Endometrium (tissue), 2 donors: ENCODE measurements around the gene LGALS7B.
"Not testable (repeated sequence)": the region's sequence is repeated elsewhere in the genome, so short reads cannot be mapped to it uniquely, and the experiment has no call there.

Experiments
- FAIRE-seq: peaks from 2 replicates; lab custom pipeline; 2012; peaks lifted over from hg19 to GRCh38; lab: Jason Lieb, UNC
- donor health status: control.
- donor health status: control.

The LGALS7B gene

GRCh38 chr19:38797781-38798180, 8.8 kb downstream of the LGALS7B start:
- FAIRE-seq, result not testable (repeated sequence)

DNA sequence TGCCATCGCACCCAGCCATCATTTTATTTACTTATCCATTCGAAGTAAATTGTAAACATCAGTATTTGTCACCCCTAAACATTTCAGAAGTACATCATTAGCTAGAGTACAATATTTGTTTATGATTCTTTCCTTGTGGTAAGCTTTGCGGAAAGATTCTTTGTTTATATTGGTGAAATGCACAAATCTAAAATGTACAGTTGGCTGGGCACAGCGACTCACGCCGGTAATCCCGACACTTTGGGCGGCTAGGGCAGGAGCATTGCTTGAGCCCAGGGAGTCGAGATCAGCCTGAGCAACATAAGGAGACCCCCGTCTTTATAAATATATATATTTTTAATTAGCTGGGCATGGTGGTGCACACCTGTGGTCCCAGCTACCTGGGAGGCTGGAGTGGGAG, 10.1 kb downstream of the LGALS7B start:
- FAIRE-seq, result no peak

GRCh38 chr19:38800577-38801347, 11.8 kb downstream of the LGALS7B start:
- no peak for FAIRE-seq

- no peak for FAIRE-seq
Observed at GRCh38 chr19:38801359-38802095, 12.5 kb downstream of the LGALS7B start.

DNA sequence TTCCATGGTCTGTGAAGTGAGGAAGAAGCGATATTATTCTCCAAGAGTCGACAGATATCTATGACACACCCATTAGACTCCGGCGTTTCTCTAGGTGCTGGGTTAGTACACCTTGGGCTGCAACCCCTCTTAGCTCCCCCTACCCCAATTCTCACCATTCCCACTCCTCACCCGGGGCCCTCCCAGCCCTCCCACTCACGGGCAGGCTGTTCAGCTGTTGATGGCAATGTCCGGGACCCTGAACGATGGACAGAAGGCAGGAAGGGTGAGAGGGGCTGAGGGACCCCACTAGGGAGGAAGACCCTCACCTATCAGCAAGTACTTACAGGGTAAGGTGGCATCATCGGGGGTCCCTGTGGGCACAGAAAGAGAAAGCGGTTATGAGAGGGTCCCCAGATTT, 14.5 kb downstream of the LGALS7B start:
- FAIRE-seq, result no peak

GRCh38 chr19:38805180-38805579, 16.2 kb downstream of the LGALS7B start:
- FAIRE-seq, result no peak

- no peak for FAIRE-seq
Observed at GRCh38 chr19:38806371-38806770, 17.4 kb downstream of the LGALS7B start.

DNA sequence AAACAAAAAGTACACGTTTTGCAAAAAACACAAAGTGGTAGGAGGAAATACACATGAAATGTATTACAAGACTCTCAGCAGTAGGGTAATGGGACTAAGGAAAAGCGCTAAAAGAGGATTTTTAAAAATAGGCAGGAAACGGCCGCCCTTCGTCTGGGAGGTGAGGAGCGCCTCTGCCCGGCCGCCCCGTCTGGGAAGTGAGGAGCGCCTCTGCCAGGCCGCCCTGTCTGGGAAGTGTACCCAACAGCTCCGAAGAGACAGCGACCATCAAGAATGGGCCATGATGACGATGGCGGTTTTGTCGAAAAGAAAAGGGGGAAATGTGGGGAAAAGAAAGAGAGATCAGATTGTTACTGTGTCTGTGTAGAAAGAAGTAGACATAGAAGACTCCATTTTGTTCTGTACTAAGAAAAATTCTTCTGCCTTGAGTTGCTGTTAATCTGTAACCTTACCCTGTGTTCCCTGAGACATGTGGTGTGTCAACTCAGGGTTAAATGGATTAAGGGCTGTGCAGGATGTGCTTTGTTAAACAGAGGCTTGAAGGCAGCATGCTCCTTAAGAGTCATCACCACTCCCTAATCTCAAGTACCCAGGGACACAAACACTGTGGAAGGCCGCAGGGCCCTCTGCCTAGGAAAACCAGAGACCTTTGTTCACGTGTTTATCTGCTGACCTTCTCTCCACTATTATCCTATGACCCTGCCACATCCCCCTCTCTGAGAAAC, 18.5 kb downstream of the LGALS7B start:
- not testable (repeated sequence) for FAIRE-seq

DNA sequence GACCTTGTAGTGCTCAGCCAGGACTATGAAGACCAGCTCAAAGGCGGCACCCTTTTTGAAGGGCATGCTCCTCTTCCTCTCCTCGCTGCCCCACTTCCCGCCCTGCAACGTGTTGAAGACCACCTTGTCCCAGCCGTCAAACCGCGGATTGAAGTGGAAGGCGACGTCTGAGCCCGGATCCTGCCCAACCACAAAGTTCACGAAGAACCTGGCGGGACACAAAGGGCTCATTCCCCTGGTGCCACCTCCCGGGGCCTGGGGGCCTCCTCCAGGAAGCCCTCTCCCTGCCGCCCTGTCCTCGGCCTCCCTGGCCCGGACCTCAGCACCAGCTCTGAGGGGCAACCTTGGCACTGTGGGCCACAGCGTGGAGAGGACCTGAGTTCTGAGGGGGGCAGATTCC, 19.7 kb downstream of the LGALS7B start:
- no peak for FAIRE-seq

- FAIRE-seq, result no peak
Observed at GRCh38 chr19:38809592-38810252, 20.7 kb downstream of the LGALS7B start.

- no peak for FAIRE-seq
Observed at GRCh38 chr19:38812009-38812840, 23.2 kb downstream of the LGALS7B start.

GRCh38 chr19:38812841-38813320, 23.9 kb downstream of the LGALS7B start, which contains the start of gene LGALS4:
Gene LGALS4, minus strand, starts transcription at chr19:38812945. Its CDS starts 59 bp downstream, at chr19:38812886.
- no peak for FAIRE-seq

GRCh38 chr19:38813323-38813722, 24.3 kb downstream of the LGALS7B start:
- no peak for FAIRE-seq

DNA sequence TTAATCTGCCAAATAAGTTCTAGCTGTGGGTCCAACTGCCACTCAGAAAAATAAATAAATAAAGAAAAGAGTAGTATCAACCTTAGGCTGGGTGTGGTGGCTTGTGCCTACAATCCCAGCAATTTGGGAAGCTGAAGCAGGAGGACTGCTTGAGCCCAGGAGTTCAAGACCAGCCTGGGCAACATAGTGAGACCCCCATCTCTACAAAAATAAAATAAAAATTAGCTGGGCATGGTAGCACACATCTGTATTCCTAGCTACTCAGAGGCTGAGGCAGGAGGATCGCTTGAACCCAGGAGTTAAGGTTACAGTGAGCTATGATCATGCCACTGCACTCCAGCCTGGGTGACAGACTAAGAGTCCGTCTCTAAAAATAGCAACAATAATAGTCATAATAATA, 24.9 kb downstream of the LGALS7B start:
- not testable (repeated sequence) for FAIRE-seq

- no peak for FAIRE-seq
Observed at GRCh38 chr19:38815059-38816001, 26.3 kb downstream of the LGALS7B start.

GRCh38 chr19:38816131-38816750, 27.2 kb downstream of the LGALS7B start:
- FAIRE-seq, result no peak

DNA sequence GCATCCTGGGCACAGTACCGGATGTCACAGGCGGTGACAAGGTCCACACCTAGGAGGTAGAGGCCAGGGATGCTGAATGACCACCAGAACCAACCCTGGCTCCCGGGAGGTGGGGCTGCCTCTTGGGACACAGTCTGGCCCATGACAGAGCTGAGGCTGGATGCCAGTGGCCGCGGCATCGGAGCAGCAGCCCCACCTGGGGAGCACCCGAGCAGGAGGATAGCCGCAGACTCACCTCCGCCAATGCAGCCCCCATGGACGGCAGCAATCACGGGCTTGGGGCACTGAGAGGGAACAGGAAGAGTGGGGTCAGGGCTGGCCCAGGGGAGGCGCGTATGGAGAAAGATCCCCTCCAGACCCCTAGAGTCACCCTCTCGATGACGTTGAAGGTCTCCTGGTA, 28.1 kb downstream of the LGALS7B start:
- FAIRE-seq, result no peak

- FAIRE-seq, result no peak
Observed at GRCh38 chr19:38819231-38819920, 30.4 kb downstream of the LGALS7B start.
